ENCODE measurements around the gene SLC8A1.

DNA sequence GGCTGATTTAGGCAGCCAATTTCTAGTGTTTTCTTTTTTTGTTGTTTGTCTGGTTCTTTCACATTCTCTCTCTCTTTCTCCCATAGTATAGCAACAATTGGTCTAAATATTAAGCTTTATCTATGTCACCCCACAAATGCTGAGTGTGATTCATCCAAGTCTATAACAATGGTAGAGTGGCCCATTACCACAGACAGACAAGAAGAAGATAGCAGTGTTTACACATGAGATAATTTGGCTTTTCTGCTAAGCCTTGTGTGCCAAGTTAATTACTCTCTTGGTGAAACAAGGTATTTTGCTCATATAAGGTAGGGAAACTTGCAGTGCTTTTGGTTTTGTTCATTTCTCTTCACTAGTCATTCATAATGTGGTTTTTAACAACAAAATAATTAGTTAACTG is 166.5 kb downstream of the SLC8A1 start:
- TF ChIP-seq POLR2A (IDR thresholded peaks at IDR 0.05), result no peak
- TF ChIP-seq, protein P1, sequence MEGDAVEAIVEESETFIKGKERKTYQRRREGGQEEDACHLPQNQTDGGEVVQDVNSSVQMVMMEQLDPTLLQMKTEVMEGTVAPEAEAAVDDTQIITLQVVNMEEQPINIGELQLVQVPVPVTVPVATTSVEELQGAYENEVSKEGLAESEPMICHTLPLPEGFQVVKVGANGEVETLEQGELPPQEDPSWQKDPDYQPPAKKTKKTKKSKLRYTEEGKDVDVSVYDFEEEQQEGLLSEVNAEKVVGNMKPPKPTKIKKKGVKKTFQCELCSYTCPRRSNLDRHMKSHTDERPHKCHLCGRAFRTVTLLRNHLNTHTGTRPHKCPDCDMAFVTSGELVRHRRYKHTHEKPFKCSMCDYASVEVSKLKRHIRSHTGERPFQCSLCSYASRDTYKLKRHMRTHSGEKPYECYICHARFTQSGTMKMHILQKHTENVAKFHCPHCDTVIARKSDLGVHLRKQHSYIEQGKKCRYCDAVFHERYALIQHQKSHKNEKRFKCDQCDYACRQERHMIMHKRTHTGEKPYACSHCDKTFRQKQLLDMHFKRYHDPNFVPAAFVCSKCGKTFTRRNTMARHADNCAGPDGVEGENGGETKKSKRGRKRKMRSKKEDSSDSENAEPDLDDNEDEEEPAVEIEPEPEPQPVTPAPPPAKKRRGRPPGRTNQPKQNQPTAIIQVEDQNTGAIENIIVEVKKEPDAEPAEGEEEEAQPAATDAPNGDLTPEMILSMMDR (IDR thresholded peaks at IDR 0.05 in 4 of 5, conservative IDR thresholded peaks at IDR 0.05 in 1 of 5), result no peak
